OCI-LY1 (cell line): ENCODE data around the gene MME.
"Not testable (repeated sequence)": the region's sequence is repeated elsewhere in the genome, so short reads cannot be mapped to it uniquely, and the experiment has no call there.

ENCODE experiments used
- H2AFZ ChIP-seq: fragments of 200-600 bp; sonication (generic), shearing (Covaris generic); 2 replicates; pipeline ENCODE4 v1.6.0; 2014; ENCODE audit warnings: antibody characterized with exemption, mild to moderate bottlenecking, low read length
- H3F3A ChIP-seq: fragments of 200-600 bp; sonication (generic), shearing (Covaris generic); 2 replicates; pipeline ENCODE4 v1.6.0; 2014; ENCODE audit warnings: mild to moderate bottlenecking, antibody characterized with exemption, low read length, moderate library complexity; ENCODE audit not compliant: insufficient read depth
- H3K27ac ChIP-seq: fragments of 200-600 bp; sonication (generic); 2 replicates; pipeline ENCODE4 v1.5.1; 2014; ENCODE audit warnings: low read length, mixed run types, mild to moderate bottlenecking, low read depth; ENCODE audit not compliant: poor library complexity, severe bottlenecking
- H3K27me3 ChIP-seq: fragments of 200-600 bp; sonication (generic); 2 replicates; pipeline ENCODE4 v1.6.0; 2014; ENCODE audit warnings: antibody characterized with exemption, mild to moderate bottlenecking, low read length, moderate library complexity; ENCODE audit not compliant: insufficient read depth
- H3K36me3 ChIP-seq: fragments of 200-600 bp; sonication (generic); 2 replicates; pipeline ENCODE4 v1.6.1; 2014; ENCODE audit warnings: mild to moderate bottlenecking, antibody characterized with exemption, low read length, moderate library complexity, mixed read lengths; ENCODE audit not compliant: insufficient read depth
- H3K4me1 ChIP-seq: fragments of 200-600 bp; sonication (generic); 2 replicates; pipeline ENCODE4 v1.5.1; 2014; ENCODE audit warnings: mild to moderate bottlenecking, low read length, moderate library complexity; ENCODE audit not compliant: insufficient read depth, severe bottlenecking
- H3K4me2 ChIP-seq: fragments of 200-600 bp; sonication (generic), shearing (Covaris generic); 2 replicates; pipeline ENCODE4 v1.6.1; 2014; ENCODE audit warnings: low read length
- H3K4me3 ChIP-seq: fragments of 200-600 bp; sonication (generic); 2 replicates; pipeline ENCODE4 v1.5.1; 2014; ENCODE audit warnings: low read length, low read depth, mild to moderate bottlenecking, mixed read lengths; ENCODE audit not compliant: poor library complexity, severe bottlenecking
- H3K79me2 ChIP-seq: fragments of 200-600 bp; shearing (Covaris generic); 2 replicates; pipeline ENCODE4 v1.6.1; 2016; ENCODE audit warnings: mixed run types, low read length, mixed read lengths; ENCODE audit not compliant: insufficient read depth
- H3K9ac ChIP-seq: fragments of 200-600 bp; sonication (generic), shearing (Covaris generic); 2 replicates; pipeline ENCODE4 v1.6.1; 2014; ENCODE audit warnings: mild to moderate bottlenecking, low read length, mixed read lengths
- H3K9me2 ChIP-seq: fragments of 200-600 bp; sonication (generic), shearing (Covaris generic); 2 replicates; pipeline ENCODE4 v1.6.1; 2014; ENCODE audit warnings: low read depth, mild to moderate bottlenecking, low read length, mixed read lengths
- H3K9me3 ChIP-seq: fragments of 200-600 bp; shearing (Covaris generic); 2 replicates; pipeline ENCODE4 v1.6.1; 2014; ENCODE audit warnings: low read length, mixed read lengths
- H4K20me1 ChIP-seq: fragments of 200-600 bp; sonication (generic), shearing (Covaris generic); 2 replicates; pipeline ENCODE4 v1.6.0; 2016; ENCODE audit warnings: mild to moderate bottlenecking, low read length; ENCODE audit not compliant: insufficient read depth
- EZH2 ChIP-seq: fragments of 200-600 bp; sonication (generic), shearing (Covaris generic); IDR thresholded peaks from 2 replicates; pipeline ENCODE4 v1.8.0; 2017; ENCODE audit warnings: borderline replicate concordance, mixed run types, mild to moderate bottlenecking, antibody characterized with exemption, low read length, moderate library complexity, mixed read lengths
- TF ChIP-seq, protein P1 (sequence below): fragments of 200-600 bp; sonication (generic), shearing (Covaris generic); IDR thresholded peaks from 2 replicates; pipeline ENCODE4 v1.5.1; 2017; ENCODE audit warnings: mild to moderate bottlenecking, antibody characterized with exemption, low read length, moderate library complexity, mixed read lengths

Gene MME

DNA sequence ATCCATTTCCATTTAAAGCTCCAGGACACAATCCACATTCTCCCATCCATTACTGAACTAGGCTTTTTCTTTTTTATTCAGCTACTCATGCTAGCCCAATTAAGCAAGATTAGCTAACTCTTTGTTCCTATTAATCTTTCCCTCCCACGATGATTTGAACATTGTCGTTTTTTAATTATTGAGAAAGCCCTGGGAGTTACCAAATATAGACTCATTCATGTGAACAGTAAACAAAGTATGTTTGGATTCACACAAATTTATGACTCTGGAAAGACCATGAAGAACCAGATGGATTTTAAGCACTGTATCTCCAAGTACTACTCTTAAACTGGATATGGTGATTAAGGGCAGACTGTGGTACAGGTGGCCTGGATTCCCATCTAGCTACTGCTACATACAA lies 131.1 kb downstream of the MME start:
- H3F3A ChIP-seq: no peaks in the 10 kb centered on the region
- H3K79me2 ChIP-seq: no peaks in the 10 kb centered on the region
- no peaks in the 10 kb centered on the region for H3K9me3 ChIP-seq
- H3K9me2 ChIP-seq: peaks cover 4% of the 10 kb centered on the region; the same call in 1 of the 2 replicates
- H3K27me3 ChIP-seq: no peaks in the 10 kb centered on the region
- TF ChIP-seq, protein P1, sequence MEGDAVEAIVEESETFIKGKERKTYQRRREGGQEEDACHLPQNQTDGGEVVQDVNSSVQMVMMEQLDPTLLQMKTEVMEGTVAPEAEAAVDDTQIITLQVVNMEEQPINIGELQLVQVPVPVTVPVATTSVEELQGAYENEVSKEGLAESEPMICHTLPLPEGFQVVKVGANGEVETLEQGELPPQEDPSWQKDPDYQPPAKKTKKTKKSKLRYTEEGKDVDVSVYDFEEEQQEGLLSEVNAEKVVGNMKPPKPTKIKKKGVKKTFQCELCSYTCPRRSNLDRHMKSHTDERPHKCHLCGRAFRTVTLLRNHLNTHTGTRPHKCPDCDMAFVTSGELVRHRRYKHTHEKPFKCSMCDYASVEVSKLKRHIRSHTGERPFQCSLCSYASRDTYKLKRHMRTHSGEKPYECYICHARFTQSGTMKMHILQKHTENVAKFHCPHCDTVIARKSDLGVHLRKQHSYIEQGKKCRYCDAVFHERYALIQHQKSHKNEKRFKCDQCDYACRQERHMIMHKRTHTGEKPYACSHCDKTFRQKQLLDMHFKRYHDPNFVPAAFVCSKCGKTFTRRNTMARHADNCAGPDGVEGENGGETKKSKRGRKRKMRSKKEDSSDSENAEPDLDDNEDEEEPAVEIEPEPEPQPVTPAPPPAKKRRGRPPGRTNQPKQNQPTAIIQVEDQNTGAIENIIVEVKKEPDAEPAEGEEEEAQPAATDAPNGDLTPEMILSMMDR: no peak
- no peak for TF ChIP-seq EZH2
- no peaks in the 10 kb centered on the region for H3K36me3 ChIP-seq
- H3K9ac ChIP-seq: no peak overlapping the region
- H3K4me2 ChIP-seq: no peak overlapping the region
- H2AFZ ChIP-seq: no peak overlapping the region
- H4K20me1 ChIP-seq: no peaks in the 10 kb centered on the region
- no peak overlapping the region for H3K27ac ChIP-seq
- H3K4me1 ChIP-seq: no peaks in the 10 kb centered on the region
- no peak overlapping the region for H3K4me3 ChIP-seq

DNA sequence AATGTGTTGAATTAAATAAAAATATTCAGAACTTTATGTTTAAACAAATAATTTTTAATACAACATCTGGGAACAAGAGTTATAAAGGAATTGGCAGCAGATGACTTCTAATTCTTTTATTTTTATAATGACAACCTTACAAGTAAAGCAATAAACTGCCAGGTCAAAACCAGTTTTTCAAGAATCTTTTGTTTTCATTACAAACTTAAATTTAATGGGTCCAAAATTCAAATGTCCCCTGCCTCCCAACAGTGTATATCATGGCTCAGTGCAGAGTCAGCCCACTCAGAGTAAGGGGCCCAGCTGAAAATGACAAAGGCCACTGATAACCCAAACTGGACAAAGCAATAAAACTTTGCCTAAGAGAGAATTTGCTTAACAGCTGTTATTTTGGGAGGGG lies 131.8 kb downstream of the MME start:
- Histone ChIP-seq H4K20me1 (no peaks in the 10 kb centered on the region), H2AFZ (no peak overlapping the region), H3K27ac (no peak overlapping the region), H3K36me3 (no peaks in the 10 kb centered on the region), H3K4me3 (no peak overlapping the region), H3K27me3 (no peaks in the 10 kb centered on the region), H3K9me2 (peaks cover 4% of the 10 kb centered on the region; the same call in 1 of the 2 replicates), H3K4me1 (no peaks in the 10 kb centered on the region), H3K4me2 (no peak overlapping the region), H3K9ac (no peak overlapping the region), H3K79me2 (no peaks in the 10 kb centered on the region), H3K9me3 (no peaks in the 10 kb centered on the region), H3F3A (no peaks in the 10 kb centered on the region)
- TF ChIP-seq, protein P1: no peak
- no peak for TF ChIP-seq EZH2

DNA sequence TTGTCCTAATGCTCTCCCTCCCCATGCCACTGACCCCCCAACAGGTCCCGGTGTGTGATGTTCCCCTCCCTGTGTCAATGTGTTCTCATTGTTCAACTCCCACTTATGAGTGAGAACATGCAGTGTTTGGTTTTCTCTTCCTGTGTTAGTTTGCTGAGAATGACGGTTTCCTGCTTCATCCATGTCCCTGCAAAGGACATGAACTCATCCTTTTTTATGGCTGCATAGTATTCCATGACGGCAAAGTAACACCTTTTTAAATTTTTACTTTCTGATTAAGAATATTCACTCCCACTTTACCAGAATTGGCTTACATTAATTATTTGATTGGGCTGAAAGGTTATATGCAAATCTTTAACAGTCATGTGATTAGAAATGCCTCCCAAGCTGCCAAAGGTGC lies 135.9 kb downstream of the MME start:
- H3K9me2 ChIP-seq, H3K4me3 ChIP-seq, H3K27ac ChIP-seq, H3K36me3 ChIP-seq, H3K4me1 ChIP-seq, H3K79me2 ChIP-seq, H3K9ac ChIP-seq, H4K20me1 ChIP-seq, H3K4me2 ChIP-seq, H3K27me3 ChIP-seq, H3K9me3 ChIP-seq, H3F3A ChIP-seq, H2AFZ ChIP-seq: not testable (repeated sequence)

GRCh38 chr3:155217591-155217990 lies 137.5 kb downstream of the MME start:
- H3K9me2 ChIP-seq: no peaks in the 10 kb centered on the region
- peak overlapping the region; percentile 77 for H2AFZ ChIP-seq
- H3K4me3 ChIP-seq: no peak overlapping the region
- no peaks in the 10 kb centered on the region for H3K27me3 ChIP-seq
- H4K20me1 ChIP-seq: no peaks in the 10 kb centered on the region
- H3K9me3 ChIP-seq: 0 out of 2 replicates have a peak, but pooled peaks cover 2% of the 10 kb centered on the region
- H3K9ac ChIP-seq: no peak overlapping the region
- TF ChIP-seq, protein P1: no peak
- no peak for TF ChIP-seq EZH2
- H3K79me2 ChIP-seq: no peaks in the 10 kb centered on the region
- H3K36me3 ChIP-seq: no peaks in the 10 kb centered on the region
- H3K27ac ChIP-seq: no peak overlapping the region
- H3K4me1 ChIP-seq: peaks cover 4% of the 10 kb centered on the region
- H3F3A ChIP-seq: no peaks in the 10 kb centered on the region
- H3K4me2 ChIP-seq: no peak overlapping the region
